ENCODE data around the gene CXCL3. TPM values are rescaled to one million over a fixed set of nuclear protein-coding genes. Genes with fewer than 3 reads are reported as not detected.

The CXCL3 gene
- total RNA-seq, 4 donors from 2014 or later, result 2.2 to 7.8 TPM; not detected in 2

DNA sequence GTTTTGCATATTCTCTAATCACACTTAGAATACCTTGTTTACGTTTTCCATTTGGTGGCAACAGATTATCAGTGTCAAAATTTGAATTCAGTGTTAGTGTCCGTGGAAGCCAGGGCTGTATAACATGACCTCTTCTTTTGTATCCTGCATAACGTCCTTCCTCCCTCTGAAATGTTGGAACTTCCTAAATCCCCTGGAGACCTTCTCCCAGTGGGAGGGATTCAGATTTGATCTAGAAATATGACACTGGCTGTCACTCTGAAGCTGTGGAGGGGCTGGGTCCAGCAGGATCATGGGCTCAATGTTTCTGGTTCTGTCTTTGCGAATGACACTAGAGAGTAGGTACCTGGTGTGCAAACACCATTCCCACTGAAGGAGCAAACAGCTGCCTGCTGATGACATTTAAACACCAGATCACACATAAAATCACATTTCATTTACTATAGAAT lies 850 bp upstream of the CXCL3 start:
- TF ChIP-seq, protein P1, sequence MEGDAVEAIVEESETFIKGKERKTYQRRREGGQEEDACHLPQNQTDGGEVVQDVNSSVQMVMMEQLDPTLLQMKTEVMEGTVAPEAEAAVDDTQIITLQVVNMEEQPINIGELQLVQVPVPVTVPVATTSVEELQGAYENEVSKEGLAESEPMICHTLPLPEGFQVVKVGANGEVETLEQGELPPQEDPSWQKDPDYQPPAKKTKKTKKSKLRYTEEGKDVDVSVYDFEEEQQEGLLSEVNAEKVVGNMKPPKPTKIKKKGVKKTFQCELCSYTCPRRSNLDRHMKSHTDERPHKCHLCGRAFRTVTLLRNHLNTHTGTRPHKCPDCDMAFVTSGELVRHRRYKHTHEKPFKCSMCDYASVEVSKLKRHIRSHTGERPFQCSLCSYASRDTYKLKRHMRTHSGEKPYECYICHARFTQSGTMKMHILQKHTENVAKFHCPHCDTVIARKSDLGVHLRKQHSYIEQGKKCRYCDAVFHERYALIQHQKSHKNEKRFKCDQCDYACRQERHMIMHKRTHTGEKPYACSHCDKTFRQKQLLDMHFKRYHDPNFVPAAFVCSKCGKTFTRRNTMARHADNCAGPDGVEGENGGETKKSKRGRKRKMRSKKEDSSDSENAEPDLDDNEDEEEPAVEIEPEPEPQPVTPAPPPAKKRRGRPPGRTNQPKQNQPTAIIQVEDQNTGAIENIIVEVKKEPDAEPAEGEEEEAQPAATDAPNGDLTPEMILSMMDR (IDR thresholded peaks at IDR 0.05; ENCODE audit: low read depth), result no peak

DNA sequence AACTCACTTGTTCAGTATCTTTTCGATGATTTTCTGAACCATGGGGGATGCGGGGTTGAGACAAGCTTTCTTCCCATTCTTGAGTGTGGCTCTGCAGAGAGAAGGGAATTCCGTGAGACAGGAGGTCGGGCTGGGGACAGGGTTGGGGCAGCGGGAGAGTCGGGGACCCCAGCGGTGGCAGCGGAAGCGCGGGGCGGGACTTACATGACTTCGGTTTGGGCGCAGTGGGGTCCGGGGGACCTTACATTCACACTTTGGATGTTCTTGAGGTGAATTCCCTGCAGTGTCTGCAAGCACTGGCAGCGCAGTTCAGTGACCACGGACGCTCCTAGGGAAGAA lies 434 bp downstream of the CXCL3 start:
- TF ChIP-seq, protein P1 (IDR thresholded peaks at IDR 0.05; ENCODE audit: low read depth), result no peak

DNA sequence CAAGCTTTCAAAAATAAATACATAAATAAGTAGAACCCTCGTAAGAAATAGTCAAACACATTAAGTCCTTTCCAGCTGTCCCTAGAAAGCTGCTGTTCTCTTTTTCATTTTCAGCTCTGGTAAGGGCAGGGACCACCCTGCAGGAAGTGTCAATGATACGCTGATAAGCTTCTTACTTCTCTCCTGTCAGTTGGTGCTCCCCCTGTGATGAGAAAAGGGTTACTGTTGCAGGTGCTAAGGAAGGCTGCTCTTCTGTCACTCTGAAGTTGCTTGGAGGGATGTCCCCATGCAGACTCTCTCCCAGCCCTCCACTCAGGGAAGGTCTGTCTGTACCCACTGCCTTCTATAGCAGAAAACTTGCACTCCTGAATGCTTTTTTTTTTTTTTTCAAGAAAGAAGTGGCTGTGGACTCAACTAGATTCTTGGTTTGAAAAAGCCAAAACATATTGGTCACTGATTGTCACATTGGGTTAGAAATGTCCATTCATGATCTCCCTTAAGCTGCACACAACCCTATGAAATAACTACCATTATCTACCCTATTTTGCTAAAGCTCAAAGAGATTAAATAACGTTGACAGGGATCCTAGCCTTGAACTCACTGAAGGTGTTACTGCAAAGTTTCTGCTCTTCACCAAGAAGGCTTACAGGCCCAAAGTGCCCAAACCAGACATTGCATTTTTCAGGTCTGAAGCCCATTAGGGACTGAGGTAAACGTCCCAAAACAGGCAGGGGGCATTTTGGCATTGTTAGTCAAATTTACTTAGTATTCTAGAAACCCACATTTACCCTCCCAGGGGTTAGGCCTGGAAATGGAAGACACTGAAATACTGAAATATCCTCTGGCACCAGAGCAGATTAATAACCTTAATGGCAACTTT lies 1.2 kb downstream of the CXCL3 start:
- TF ChIP-seq, protein P1 (IDR thresholded peaks at IDR 0.05; ENCODE audit: low read depth), result no peak

DNA sequence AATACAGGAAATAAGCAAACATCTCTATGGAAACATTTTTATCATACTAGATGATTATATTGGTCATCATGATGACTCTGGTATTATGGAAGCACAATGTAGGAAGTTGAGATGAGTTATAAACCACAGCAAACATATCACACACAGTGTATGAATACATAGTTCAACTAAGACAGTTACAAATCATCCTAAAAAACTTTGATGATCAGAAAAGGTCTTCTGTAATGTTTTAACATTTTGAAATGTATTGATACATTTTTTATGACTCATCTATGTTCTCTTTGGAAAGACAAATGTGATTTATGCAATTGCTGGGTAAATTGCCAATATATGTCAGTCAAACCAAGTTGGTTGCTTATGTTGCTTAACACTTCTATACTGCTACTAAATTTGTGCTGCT lies 4.8 kb downstream of the CXCL3 start:
- TF ChIP-seq, protein P1 (IDR thresholded peaks at IDR 0.05; ENCODE audit: low read depth), result no peak

DNA sequence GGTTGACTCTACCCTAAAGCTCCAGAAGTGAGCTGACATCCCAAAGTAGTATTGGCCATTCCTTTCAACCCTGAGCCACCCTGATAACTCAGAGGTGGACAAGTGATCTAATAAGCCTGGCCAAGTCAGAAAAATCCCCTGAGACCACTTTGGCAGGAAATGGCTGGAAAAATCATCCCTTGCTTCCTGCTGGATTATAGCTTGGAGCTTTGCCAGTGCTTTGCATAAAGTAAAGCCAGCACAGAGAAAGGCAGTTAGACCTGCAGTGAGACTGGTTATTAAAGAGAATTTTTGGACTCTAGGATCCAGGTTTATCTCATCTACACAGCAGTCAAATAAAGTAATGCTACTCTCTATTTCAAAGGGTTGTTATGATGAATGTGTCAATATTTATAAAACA lies 6.4 kb downstream of the CXCL3 start:
- TF ChIP-seq, protein P1 (IDR thresholded peaks at IDR 0.05; ENCODE audit: low read depth), result no peak

DNA sequence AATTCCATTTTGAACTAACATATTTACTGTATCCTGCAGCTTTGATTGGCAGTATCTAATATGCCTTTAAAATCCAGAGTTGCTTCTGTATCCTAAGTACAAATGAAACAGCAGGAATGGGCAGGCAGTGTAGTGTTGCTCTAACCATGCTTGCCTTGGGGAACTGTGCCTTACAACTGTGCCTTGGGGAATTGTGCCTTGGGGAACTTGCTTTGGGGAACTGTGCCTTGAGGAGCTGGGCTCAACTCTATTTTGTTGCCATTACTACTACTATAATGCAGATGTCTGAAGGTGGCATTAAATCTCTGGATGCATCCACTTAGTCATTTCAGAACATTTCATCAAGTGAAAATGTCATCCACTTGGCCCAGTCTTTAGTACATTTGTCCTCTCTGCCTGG lies 6.9 kb downstream of the CXCL3 start:
- TF ChIP-seq, protein P1 (IDR thresholded peaks at IDR 0.05; ENCODE audit: low read depth), result no peak

DNA sequence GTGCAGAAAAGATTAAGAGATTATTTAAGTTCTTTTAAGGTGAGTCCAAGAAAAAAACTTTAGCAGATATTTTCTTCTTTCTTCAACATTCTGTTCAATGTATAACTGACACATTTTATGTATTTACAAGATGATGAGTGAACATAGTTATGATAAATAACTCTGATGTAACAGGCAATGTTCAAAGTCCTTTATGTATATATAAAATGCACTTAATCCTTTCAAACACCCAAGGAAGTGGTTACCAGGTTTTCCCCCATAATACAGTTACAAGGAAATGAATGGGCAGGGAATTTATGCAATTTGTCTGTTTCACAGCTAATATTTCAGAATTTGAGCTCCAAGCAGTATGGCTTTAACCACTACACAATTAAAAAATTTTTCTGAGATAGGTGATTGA lies 8.2 kb downstream of the CXCL3 start:
- TF ChIP-seq, protein P1 (IDR thresholded peaks at IDR 0.05; ENCODE audit: low read depth), result no peak

All from subcutaneous adipose tissue (tissue), 4 donors.